NCI-H1092 treated with DMSO at 0.1 percent for 48 hours (cell line): Measurements from ENCODE around the gene CD300C.
"Not testable (repeated sequence)": the region's sequence is repeated elsewhere in the genome, so short reads cannot be mapped to it uniquely, and the experiment has no call there.

Experiments used
- DNase-seq: peaks from one replicate; lab custom pipeline; 2025; lab: John Stamatoyannopoulos, UW

The CD300C gene

DNA sequence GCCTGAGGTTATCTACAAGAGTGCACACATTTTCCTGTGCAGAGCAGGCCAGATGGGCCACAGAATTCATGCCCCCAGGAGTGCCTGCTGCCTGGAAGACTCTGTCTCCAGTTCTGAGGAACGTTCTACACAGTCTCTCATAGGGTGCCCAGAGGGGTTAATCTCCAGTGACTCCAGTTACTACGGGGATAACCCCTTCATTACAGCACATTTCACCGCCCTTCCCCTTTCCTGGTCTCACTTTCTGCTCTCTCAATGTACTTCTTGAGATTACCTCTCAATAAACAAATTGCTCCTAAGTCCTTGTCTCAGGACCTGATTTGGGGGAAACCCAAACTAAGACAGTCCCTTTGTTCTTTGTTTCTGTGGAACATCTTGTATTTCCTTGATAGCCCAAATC is 15.7 kb upstream of the CD300C start:
- DNase-seq: no peak

DNA sequence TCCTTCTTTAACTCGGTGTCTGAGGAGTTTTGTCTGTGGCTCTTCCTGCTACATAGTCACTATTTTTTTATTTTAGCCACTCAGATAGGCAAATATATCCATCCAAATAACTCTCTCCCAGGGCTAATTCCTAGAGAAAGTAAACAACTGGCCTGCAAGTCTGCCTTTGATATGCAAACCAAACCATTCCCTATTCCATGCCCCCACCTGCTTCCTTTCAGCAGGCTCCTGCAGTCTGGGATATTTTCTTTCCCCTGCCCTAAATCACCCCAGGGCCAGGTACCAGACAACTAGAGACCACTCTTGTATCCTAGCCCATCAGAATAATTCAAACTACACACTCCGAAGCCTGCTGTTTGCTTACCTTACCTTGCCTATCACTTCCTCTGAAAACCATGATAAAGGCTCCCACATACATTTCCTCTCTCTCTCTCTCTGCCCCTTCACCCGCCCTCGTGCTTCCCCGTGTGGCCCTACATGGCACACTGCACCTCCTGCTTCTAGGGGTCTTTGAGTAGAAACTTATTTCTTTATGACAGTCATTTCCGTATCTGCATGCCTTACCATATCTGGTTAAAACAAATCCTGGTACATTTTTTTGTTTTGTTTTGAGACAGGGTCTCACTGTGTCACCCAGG is 13.1 kb upstream of the CD300C start:
- no peak for DNase-seq

DNA sequence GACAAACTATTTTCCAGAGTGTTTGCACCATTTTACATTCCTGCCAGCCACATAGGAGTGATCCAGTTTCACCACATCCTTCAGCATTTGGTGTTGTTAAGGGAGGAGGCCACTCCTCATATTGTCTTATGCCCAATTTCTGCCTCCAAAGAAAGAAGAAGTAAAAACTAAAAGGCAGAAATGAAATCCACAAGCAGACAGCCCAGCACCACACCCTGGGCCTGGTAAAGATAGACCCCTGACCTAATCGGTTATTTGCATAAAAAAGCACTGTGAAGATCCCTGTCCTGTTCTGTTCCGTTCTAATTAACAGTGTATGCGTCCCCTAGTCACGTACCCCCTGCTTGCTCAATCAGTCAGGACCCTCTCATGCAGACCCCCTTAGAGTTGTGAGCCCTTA is 12.5 kb upstream of the CD300C start:
- not testable (repeated sequence) for DNase-seq

DNA sequence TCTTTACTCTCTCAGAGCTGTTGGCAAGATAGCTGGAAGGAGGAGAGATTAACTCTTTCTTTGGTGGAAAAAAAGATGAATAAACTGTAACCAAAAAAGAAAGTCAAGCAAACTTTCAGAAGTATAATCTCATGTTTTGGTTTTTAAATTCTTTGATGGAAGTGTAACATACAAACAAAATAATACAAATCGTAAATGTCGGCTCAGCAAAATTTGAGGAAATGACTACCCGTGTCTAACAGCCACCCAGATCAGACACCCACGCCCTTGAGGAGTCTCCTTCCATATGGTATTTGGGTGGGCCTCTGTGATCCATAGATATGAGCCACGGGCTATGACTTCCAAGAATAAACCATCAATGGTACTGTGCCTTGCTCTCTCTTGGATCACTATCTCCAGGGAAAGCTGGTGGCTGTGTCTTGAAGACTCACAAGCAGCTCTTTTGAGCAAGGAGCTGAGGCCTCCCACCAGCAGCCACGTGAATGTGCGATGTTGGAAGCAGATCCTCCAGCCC is 9.6 kb upstream of the CD300C start:
- no peak for DNase-seq

DNA sequence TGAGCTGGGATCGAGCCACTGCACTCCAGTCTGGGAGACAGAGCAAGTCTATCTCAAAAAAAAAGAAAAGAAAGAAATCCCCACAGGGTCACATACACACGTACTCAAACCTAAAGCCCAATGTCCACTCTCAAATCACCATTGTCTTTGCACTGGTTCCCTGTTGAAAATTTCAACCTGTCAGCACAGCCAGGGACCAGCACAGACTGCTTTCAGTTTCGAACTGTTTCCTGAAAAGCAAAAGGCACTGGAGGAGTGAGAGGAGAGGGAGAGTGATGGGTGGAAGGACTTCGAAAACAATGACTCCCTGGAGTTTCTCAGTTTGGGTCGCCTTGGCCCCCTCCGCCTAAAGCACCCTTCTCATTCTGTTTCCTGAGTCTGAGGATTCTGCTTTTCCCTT is 9.0 kb upstream of the CD300C start:
- DNase-seq: no peak

DNA sequence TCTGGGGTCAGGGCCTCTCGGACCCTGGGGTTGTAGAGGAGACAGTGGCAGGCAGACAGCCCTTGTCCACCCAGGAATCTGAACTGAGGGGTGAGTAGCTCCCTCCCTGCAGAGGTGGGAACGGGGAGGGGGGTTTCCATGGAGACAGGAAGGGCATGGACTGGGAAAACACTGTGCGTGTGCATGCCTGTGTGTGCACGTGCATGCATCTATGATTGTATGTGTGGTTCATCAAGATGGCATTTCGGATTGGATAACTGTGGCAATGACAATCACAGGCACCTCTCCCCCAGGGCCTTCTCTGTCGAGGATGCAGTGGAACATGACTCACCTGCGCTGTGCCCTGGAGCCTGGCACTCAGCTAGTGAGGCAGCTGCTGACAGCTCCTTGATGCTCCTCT is 6.1 kb upstream of the CD300C start:
- DNase-seq: no peak

DNA sequence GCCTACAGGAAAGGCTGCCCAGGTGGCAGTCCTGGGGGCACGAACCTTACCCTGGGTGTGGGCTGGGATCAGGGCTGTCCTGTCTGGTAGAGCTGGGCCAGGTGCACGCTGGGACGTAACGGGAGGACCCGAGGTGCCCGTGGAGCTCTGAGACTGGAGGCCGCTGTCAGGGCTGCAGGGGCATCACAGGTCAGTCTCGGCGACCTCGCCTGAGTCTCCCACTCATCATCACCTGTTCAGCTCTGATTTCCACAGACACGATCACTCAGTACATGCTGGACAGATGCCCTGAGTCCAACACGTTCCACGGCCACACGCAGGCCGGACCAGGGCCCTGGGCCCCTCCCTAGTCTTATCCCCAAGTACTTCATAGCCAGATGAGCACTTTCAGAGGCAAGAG is 4.7 kb upstream of the CD300C start:
- no peak for DNase-seq

DNA sequence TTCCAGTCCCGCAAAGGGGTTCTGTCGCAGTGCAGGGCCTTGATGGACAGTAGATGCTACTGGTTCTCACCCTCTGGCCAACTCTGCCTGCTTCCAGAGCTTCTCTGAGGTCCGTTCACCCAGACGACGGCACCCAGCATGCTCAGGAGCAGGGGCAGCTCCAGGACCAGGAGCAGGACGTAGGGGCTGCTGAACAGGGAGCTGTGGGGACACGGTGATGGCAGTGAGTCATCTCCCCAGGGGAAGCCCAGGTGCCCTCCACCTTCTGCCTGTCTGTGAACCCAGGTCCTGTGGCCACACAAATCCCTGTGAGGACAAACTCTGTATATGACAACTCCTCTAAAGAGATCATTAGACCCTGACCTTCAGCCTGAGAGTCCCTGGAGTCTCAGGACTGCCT is 3.4 kb upstream of the CD300C start:
- no peak for DNase-seq

DNA sequence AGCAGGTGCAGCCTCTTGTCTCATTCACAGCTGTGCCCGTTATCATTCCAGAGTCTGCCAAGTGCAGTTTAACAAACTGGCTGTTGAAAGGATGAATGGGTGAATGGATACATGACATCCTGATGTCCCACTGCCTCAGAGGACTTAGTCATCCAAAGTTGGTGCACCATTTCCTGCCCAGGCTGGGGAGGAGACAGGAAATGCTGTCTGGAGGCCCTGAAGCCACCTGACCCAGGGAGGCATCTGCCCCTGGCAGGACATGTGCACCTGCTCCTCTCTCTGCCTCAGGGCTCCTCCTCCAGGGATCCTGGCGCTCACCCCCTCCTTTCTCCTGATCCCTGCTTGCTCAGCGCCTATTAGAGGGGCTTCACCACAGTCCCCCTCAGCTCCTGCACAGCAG is 1.8 kb upstream of the CD300C start:
- peak; percentile 12 for DNase-seq

DNA sequence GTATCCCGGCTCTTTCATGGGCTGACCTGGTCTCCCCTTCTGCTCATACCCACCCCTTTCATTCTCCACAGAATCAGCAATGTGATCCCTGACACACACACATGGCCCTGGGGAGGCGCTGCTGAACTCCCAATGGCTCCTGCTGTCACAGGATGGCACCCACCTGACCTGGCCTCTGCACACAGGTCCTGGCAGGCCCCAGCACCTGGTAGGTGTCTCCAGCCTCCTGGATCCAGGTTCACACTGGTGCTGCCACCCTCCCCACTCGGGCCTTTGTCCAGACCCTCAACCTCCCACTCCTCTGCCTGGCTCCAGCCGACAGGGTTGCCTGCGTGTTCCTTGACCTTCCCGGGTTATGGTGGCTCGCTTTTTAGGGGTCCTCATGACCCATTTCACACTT is 1.3 kb upstream of the CD300C start:
- no peak for DNase-seq

DNA sequence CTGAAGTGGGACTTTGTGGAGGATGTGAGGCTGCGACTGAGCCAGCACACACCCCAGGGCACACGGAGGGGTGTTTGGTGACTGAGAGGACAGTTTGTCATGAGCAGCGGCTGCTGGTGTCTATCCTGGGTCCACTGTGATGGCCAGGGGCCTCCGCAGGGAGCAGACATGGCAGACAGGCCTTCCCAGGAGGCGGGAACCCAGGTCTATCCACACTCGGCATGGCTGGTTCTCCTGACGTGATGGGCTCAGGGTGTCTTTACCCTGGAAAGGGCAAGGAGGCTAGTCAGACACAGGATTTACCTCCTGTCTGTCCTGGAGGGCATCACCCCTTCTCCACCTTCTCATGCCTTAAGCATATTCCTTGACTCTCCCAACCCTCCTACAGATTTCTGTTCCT is 671 bp upstream of the CD300C start:
- DNase-seq: no peak

DNA sequence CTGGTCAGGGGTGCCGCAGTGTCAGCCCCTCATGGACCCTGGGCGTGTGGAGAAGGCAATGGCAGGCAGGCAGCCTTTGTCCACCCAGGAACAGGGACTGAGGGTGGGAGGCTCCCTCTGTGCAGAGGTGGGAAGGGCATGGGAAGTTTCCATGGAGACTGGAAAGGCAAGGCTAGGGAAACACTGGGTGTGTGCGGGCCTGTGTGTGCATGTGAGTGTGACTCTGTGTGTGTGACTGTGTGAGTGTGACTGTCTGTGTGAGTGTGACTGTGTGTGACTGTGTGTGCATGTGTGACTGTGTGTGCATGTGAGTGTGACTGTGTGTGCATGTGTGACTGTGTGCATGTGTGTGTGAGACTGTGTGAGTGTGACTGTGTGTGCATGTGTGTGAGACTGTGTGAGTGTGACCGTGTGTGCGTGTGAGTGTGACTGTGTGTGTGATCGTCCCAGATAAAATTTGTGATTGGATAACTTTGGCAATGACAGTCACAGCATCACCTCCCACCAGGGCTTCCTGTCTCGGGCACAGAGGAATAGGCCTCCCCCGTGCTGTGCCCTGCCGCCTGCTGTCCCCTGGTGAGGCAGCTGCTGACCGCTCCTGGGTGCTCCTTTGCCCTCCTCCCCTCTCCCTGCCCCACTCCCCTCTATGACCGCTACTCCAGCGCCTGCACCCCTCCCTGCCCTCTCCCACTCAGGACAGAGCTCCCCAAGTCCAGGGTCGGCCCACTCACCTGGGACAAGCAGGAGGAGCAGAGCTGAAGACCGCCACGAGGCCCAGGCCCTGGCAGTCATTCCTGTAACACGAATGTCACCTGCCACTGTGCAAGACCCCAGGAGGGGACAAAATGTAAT is 698 bp downstream of the CD300C start:
- no peak for DNase-seq

DNA sequence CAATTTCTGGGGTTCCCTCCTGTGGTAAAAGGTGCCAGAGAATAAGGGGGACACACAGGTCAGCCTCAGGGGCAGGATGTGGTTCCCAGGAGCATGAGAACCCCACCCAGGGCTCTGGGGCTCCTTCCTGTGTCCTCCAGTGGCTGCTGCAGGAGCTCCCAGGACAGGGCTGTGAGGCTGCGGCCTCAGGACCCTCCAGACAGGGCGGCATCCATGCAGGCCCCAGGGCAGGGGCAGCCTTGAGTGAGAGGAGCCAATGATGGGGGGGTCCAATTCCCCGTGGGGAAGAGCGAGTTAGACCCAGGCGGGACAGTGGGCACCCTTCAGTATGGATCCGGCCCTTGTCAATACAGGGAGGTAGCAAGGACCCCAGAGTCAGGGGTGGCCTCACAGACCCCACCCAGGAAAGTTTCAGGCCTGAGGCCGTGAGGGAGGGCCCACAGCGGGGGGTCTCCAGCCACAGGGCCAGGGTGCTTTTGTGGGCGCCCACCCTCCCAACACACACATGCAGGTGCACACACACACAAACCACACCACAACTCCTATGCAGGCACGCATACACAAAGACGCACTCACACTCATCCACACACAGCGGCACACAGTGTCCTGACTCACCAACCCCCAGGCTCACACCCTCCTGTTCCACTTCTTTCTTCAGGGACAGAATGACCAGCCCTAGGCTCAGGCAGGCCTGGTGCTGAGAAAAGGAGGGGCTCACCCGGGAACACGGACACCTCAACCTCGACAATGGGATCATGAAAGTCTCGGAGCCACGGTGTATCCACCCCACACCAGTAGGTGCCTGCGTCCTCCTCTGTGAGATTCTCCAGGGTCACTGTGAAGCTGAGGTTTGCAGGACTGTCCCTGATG is 1.8 kb downstream of the CD300C start:
- DNase-seq: no peak

DNA sequence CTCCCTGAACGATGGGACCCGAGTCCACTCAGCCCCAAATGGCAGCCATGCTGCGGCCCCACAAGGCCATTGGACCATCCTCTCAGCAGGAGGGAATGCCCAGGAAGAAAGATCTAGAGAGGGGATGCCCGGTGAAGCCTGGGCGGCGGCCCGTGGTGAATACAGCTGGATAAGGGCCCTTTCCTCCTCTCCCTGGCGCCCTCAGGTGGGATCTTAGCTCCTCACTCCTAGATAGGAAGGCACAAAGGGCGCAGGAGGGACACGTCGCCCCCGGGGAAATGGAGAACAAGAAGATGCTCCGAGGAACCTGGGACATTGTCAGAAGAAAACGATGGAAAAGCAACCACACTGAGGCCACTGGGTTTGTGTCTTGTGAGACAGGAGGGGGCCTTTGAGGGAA is 2.5 kb downstream of the CD300C start:
- DNase-seq: no peak

DNA sequence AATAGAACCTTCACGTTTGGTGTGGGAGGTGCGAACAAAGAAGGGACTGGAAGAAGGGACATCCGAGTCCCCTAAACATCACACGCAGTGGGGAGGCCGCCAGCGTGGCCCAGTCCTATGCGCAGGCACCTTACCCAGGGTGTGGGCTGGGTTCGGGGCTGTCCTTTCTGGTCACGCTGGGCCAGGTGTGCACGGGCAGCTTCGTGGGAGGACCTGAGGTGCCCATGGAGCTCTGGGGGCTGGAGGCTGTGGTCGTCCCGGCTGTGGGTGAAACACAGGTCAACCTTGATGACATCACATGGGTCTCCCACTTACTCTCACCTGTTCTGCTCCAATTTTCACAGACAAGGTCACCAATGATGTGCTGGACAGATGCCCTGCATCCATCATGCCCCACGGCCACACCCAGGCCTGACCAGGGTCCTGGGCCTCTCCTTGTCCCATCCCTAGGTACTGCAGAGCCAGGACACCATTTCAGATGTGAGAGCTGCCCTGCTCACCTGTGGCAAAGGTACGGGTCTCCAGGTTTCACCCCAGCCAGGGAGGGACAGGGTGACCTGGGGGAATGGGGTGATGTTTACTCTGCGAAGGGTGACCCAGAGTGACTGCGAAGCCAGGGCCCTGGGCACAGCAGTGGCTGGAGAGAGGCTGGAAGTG is 3.1 kb downstream of the CD300C start:
- no peak for DNase-seq

DNA sequence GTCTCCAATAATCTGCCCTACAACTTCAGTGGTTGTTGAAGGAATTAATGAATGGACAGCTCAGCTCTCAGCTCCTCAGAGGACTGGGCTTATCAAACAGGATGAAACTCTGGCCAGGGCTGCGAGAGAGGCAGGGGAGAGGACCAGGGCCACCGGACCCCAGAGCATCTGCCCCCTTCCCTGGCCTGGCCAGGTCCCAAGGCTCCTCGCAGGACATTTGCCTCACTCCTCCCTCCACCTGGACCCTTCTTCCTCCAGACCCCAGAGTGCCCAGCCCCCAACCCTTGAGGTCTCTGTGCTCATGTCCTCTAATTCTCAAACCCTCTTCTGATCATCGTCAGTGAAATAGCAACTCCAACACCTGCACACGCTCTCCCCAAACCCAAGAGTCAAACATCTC is 3.7 kb downstream of the CD300C start:
- no peak for DNase-seq

DNA sequence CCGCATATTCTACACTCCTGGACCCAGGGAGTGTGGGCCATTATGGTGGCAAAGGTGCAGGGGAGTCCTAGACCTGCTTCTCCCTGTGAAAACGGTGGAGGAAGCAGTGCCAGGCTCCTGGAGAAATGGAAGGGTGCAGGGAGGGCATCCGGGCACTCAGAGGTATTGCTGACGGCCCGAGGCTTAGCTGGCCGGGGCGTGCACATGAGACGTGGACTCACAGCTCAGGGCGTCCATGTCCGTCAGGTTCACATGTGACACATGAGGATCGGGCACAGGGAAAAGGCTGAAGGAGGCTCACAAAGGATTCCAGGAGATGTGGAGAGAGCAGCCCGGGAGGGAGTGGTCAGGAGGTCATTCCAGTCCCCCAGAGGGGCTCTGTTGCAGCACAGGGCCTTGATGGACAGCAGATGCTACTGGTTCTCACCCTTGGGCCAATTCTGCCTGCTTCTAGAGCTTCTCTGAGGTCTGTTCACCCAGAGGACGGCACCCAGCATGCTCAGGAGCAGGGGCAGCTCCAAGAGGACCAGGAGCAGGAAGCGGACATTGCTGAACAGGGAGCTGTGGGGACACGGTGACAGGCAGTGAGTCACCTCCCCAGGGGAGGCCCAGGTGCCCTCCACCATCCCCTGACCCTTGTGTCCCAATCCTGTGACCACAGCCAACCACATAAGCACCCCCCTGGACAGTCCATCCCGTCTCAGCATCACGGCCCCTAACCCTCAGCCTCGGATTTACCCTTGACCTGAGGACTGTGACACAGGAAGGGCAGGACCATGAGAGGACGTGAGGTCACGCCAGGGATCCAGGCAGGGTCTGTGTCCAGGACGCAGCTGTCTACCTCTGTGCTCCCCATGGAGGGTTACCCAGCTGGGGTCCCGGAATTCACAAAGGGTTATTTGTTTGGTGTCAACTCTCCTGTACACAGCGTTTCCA is 4.5 kb downstream of the CD300C start:
- DNase-seq: no peak

DNA sequence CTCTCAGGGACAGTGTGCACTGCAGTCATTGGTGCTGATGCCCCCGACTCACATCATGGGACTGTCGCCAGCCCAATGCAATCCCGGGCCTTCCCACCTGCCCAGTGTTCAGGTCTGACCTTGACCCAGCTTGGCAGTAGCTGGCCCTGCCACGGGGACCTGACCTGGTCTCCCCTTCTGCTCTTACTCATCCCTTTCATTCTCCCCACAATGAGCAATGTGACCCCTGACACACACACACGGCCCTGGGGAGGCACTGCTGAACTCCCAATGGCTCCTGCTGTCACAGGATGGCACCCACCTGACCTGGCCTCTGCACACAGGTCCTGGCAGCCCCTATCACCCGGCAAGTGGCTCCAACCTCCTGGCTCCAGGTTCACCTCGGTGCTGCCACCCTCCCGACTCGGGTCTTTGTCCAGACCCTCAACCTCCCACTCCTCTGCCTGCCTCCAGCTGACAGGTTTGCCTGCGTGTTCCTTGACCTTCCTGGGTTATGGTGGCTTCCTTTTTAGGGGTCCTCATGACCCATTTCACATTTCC is 6.6 kb downstream of the CD300C start:
- no peak for DNase-seq

DNA sequence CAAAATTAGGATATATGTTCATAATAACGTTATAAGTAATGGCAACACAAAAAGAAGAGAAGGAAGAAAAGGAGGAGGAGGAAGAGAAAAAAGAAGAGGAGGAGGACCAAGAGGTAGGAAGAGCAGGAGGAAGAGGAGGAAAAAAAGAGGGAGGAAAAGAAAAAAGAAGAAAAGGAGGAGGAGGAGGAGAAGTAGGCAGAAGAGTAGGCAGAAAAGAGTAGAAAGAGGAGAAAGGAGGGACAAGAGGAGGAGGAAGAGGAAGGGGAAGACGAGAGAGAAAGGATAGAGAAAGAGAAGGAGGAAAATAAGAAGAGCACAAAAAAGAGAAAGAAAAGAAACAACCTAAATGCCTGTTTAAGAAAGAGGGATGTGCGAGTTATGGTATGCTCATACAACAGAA is 9.0 kb downstream of the CD300C start:
- DNase-seq: no peak

DNA sequence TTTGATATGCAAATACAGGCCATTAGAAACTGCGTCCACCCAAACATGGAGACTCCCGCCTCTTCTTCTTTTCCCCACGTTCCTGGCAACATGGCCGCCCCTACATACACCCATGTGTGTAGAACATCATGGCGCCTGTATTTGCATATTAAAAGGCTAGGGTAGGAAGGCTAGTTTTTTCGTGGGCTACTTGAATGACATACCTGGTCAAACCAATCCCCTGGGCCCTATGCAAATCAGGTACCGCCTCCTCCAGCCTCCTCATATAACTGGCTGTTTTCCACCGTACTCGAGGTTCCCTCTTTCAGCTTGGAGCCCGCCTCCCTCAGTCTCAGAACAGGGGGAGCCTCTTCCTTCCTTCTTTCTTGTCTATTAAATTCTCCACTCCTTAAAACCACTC is 13.8 kb downstream of the CD300C start:
- no peak for DNase-seq
